Trophoblast cell (in vitro differentiated cells and primary cell): Measurements from ENCODE around the gene QSOX1.

ENCODE experiments used
- DNase-seq, 2 donors: peaks; one replicate each; pipeline ENCODE4 v3.0.0-alpha.2; 2016
- H2AFZ ChIP-seq: 2 replicates; pipeline ENCODE4 v1.6.1; 2013; ENCODE audit warnings: low read length, moderate library complexity, mild to moderate bottlenecking; ENCODE audit not compliant: insufficient read depth, poor library complexity
- H2AK5ac ChIP-seq: 2 replicates; pipeline ENCODE4 v1.6.1; 2013; ENCODE audit warnings: mild to moderate bottlenecking, low read length
- H2BK120ac ChIP-seq: 2 replicates; pipeline ENCODE4 v1.6.1; 2013; ENCODE audit warnings: low read length, mild to moderate bottlenecking, moderate library complexity; ENCODE audit not compliant: insufficient read depth, poor library complexity
- H2BK12ac ChIP-seq: 2 replicates; pipeline ENCODE4 v1.6.1; 2013; ENCODE audit warnings: mild to moderate bottlenecking, low read length, moderate library complexity
- H2BK5ac ChIP-seq: 2 replicates; pipeline ENCODE4 v1.6.1; 2013; ENCODE audit warnings: low read length, low read depth, moderate library complexity, mild to moderate bottlenecking; ENCODE audit not compliant: poor library complexity
- H3K14ac ChIP-seq: 2 replicates; pipeline ENCODE4 v1.6.1; 2013; ENCODE audit warnings: mild to moderate bottlenecking, low read length
- H3K18ac ChIP-seq: 2 replicates; pipeline ENCODE4 v1.6.1; 2013; ENCODE audit warnings: mild to moderate bottlenecking, low read length
- H3K23ac ChIP-seq: 2 replicates; pipeline ENCODE4 v1.6.1; 2013; ENCODE audit warnings: low read length
- H3K27ac ChIP-seq: 2 replicates; pipeline ENCODE4 v1.5.1; 2013; ENCODE audit warnings: low read depth, mild to moderate bottlenecking, inconsistent platforms, low read length, moderate library complexity
- H3K27me3 ChIP-seq: 2 replicates; pipeline ENCODE4 v1.6.1; 2013; ENCODE audit warnings: inconsistent platforms, mild to moderate bottlenecking, low read length, moderate library complexity; ENCODE audit not compliant: insufficient read depth
- H3K36me3 ChIP-seq, 2 experiments: 1 replicate in 1 of 2; 2 replicates in 1 of 2; pipeline ENCODE4 v1.6.1; 2013; ENCODE audit warnings: low read length in 2 of 2, mild to moderate bottlenecking in 2 of 2, moderate library complexity in 1 of 2; ENCODE audit not compliant: insufficient read depth in 2 of 2, control insufficient read depth in 1 of 2
- H3K4ac ChIP-seq: 2 replicates; pipeline ENCODE4 v1.6.1; 2013; ENCODE audit warnings: low read depth, mild to moderate bottlenecking, low read length, moderate library complexity
- H3K4me1 ChIP-seq, 2 experiments: 1 replicate in 1 of 2; 2 replicates in 1 of 2; pipeline ENCODE4 v1.6.1; 2013; ENCODE audit warnings: low read length in 2 of 2, mild to moderate bottlenecking in 2 of 2, moderate library complexity in 1 of 2; ENCODE audit not compliant: insufficient read depth in 2 of 2, control insufficient read depth in 1 of 2
- H3K4me2 ChIP-seq: 2 replicates; pipeline ENCODE4 v1.6.1; 2013; ENCODE audit warnings: inconsistent platforms, mild to moderate bottlenecking, low read length, moderate library complexity
- H3K4me3 ChIP-seq: 2 replicates; pipeline ENCODE4 v1.5.1; 2013; ENCODE audit warnings: mild to moderate bottlenecking, low read depth, low read length, inconsistent platforms
- H3K79me1 ChIP-seq: one replicate; pipeline ENCODE4 v1.6.1; 2013; ENCODE audit warnings: low read length
- H3K79me2 ChIP-seq: 2 replicates; pipeline ENCODE4 v1.6.1; 2013; ENCODE audit warnings: low read length, mild to moderate bottlenecking; ENCODE audit not compliant: control insufficient read depth, insufficient read depth, poor library complexity
- H3K9ac ChIP-seq: 2 replicates; pipeline ENCODE4 v1.6.1; 2013; ENCODE audit warnings: mild to moderate bottlenecking, low read length
- H3K9me3 ChIP-seq: 2 replicates; pipeline ENCODE4 v1.6.1; 2013; ENCODE audit warnings: low read depth, mild to moderate bottlenecking, control low read depth, inconsistent platforms, low read length; ENCODE audit not compliant: insufficient read depth
- H4K12ac ChIP-seq: 2 replicates; pipeline ENCODE4 v1.6.1; 2013; ENCODE audit warnings: low read depth, mild to moderate bottlenecking, low read length, moderate library complexity
- H4K8ac ChIP-seq: 2 replicates; pipeline ENCODE4 v1.6.1; 2013; ENCODE audit warnings: low read depth, mild to moderate bottlenecking, low read length, moderate library complexity
- H4K91ac ChIP-seq: one replicate; pipeline ENCODE4 v1.6.1; 2013; ENCODE audit warnings: low read depth, mild to moderate bottlenecking, low read length, moderate library complexity
- WGBS: extraction: QIAGEN DNeasy Blood & Tissue Kit; methylation state at CpG from one replicate; pipeline ENCODE4 v1.1.7; 2013; ENCODE audit warnings: missing lambda C conversion rate; ENCODE audit not compliant: insufficient read length, insufficient coverage; ENCODE audit errors: extremely low coverage; 5-methylcytosine and 5-hydroxymethylcytosine counted together

Gene QSOX1

DNA sequence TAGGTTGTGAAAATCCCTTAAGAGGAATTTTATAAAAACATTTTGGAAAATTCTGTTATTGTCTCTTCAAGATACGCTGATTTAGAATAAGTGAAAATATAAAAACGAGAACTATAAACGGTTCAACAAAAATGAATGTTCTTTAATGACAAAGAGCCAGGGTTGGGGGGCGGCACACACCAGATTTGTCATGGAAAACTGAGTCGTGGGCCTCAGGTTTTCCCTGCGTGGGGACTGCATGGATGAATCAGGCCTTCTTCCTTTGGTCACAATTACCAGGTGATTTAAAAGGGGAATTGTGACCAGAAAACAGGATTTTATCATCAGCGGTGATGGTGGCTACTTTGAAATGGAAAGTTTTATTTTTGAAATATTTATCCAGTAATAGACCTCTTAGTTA, 84.0 kb downstream of the QSOX1 start:
- no peak overlapping the region for H2BK12ac ChIP-seq
- no peaks in the 10 kb centered on the region for H3K79me2 ChIP-seq
- no peak overlapping the region for H3K14ac ChIP-seq
- no peak overlapping the region for H3K4me2 ChIP-seq
- H3K27ac ChIP-seq = no peak overlapping the region
- peaks cover 0 to 9% of the 10 kb centered on the region in 2 experiments for H3K4me1 ChIP-seq
- H3K36me3 ChIP-seq = no peaks in the 10 kb centered on the region
- H3K4ac ChIP-seq = no peak overlapping the region
- no peak overlapping the region for H4K8ac ChIP-seq
- no peak overlapping the region for H2BK120ac ChIP-seq
- no peak overlapping the region for H3K9ac ChIP-seq
- no peak overlapping the region for H3K4me3 ChIP-seq
- peaks cover 2% of the 10 kb centered on the region for H3K9me3 ChIP-seq
- peaks cover 46% of the 10 kb centered on the region for H3K27me3 ChIP-seq
- H3K18ac ChIP-seq = no peak overlapping the region
- H4K12ac ChIP-seq = no peak overlapping the region
- no peak overlapping the region for H4K91ac ChIP-seq
- H3K23ac ChIP-seq = no peak overlapping the region
- no peak overlapping the region for H2BK5ac ChIP-seq
- H2AK5ac ChIP-seq = no peak overlapping the region
- WGBS = no CpG with 5 or more reads among the region's 7 CpGs
- H2AFZ ChIP-seq = no peak overlapping the region
- DNase-seq = no peak
- no peaks in the 10 kb centered on the region for H3K79me1 ChIP-seq

GRCh38 chr1:180239145-180240096, 84.8 kb downstream of the QSOX1 start:
- H4K8ac ChIP-seq = no peak overlapping the region
- H3K36me3 ChIP-seq = no peaks in the 10 kb centered on the region
- no CpG with 5 or more reads among the region's 10 CpGs for WGBS
- H3K79me2 ChIP-seq = no peaks in the 10 kb centered on the region
- peaks cover 0 to 7% of the 10 kb centered on the region in 2 experiments for H3K4me1 ChIP-seq
- no peak overlapping the region for H3K27ac ChIP-seq
- no peak overlapping the region for H2BK120ac ChIP-seq
- H2BK5ac ChIP-seq = no peak overlapping the region
- H3K9me3 ChIP-seq = peaks cover 2% of the 10 kb centered on the region
- H3K79me1 ChIP-seq = no peaks in the 10 kb centered on the region
- H3K14ac ChIP-seq = no peak overlapping the region
- no peak overlapping the region for H2AFZ ChIP-seq
- H2AK5ac ChIP-seq = no peak overlapping the region
- H4K12ac ChIP-seq = no peak overlapping the region
- no peak overlapping the region for H3K4me2 ChIP-seq
- H3K27me3 ChIP-seq = peaks cover 39% of the 10 kb centered on the region
- H3K18ac ChIP-seq = no peak overlapping the region
- no peak overlapping the region for H4K91ac ChIP-seq
- H3K4ac ChIP-seq = no peak overlapping the region
- no peak overlapping the region for H3K4me3 ChIP-seq
- H3K23ac ChIP-seq = no peak overlapping the region
- H3K9ac ChIP-seq = no peak overlapping the region
- H2BK12ac ChIP-seq = no peak overlapping the region
- DNase-seq = no peak

- no peak overlapping the region for H2BK5ac ChIP-seq
- H3K27ac ChIP-seq = no peak overlapping the region
- H3K9ac ChIP-seq = no peak overlapping the region
- peaks cover 14% of the 10 kb centered on the region for H3K27me3 ChIP-seq
- H2BK120ac ChIP-seq = no peak overlapping the region
- H2BK12ac ChIP-seq = no peak overlapping the region
- H3K79me1 ChIP-seq = no peaks in the 10 kb centered on the region
- H4K91ac ChIP-seq = no peak overlapping the region
- H3K18ac ChIP-seq = no peak overlapping the region
- no peak overlapping the region for H4K8ac ChIP-seq
- H4K12ac ChIP-seq = no peak overlapping the region
- H3K36me3 ChIP-seq = no peaks in the 10 kb centered on the region
- H3K23ac ChIP-seq = no peak overlapping the region
- no peak overlapping the region for H2AK5ac ChIP-seq
- H3K4me1 ChIP-seq = no peaks in the 10 kb centered on the region
- H3K4me2 ChIP-seq = no peak overlapping the region
- H3K79me2 ChIP-seq = no peaks in the 10 kb centered on the region
- H3K9me3 ChIP-seq = peaks cover 2% of the 10 kb centered on the region
- H3K4me3 ChIP-seq = no peak overlapping the region
- WGBS = 100% methylated on average over 3 of the region's 8 CpGs
- no peak overlapping the region for H2AFZ ChIP-seq
- no peak overlapping the region for H3K14ac ChIP-seq
- H3K4ac ChIP-seq = no peak overlapping the region
- no peak for DNase-seq
Measured at GRCh38 chr1:180241716-180242544, 87.3 kb downstream of the QSOX1 start.

DNA sequence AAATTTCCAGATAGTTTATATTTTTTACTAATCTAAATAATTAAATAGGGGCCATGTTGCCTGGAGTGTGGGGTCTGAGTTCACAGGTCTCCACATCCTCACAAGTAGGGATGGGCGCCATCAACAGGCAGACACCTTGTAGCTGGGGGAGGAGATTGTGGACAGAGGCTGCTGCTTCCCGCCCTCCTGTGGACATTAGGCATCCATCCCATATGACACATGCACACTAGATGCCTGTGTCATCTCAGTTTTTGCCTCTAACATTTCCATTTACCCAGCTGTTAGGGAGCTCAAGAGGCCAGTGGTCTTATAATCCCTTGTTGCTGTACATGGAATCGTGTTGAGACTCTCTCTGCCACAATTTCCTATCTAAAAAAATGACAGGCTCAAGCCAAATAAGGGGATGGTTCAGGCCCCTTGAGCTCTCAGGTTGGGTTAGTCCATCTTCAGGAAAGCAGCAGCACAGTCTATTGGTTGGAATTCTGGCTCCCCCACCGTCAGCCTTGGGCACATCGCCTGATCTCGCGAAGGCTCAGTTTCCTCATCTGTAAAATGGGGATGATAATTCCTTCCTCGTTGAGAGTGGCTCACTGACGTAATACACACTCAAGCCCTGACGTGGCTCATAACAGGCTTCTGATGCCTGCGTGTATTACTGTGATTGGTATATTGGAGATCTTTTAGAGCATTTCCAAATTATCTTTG, 89.0 kb downstream of the QSOX1 start:
- Histone ChIP-seq H3K23ac (no peak overlapping the region), H3K79me1 (no peaks in the 10 kb centered on the region), H3K4me1 (no peaks in the 10 kb centered on the region), H4K12ac (no peak overlapping the region), H4K91ac (no peak overlapping the region), H3K18ac (no peak overlapping the region), H3K14ac (no peak overlapping the region), H2BK12ac (no peak overlapping the region), H3K4me3 (no peak overlapping the region), H3K9ac (no peak overlapping the region), H3K4ac (no peak overlapping the region), H4K8ac (no peak overlapping the region), H2AK5ac (no peak overlapping the region), H3K79me2 (no peaks in the 10 kb centered on the region), H2AFZ (no peak overlapping the region), H2BK5ac (no peak overlapping the region), H3K27ac (no peak overlapping the region), H3K4me2 (no peak overlapping the region), H3K36me3 (no peaks in the 10 kb centered on the region), H2BK120ac (no peak overlapping the region), H3K27me3 (peaks cover 5% of the 10 kb centered on the region), H3K9me3 (peaks cover 4% of the 10 kb centered on the region)
- no CpG with 5 or more reads among the region's 11 CpGs for WGBS
- DNase-seq = no peak
